Kidney capillary endothelial cell (primary cell): ENCODE data around the gene OR5AU1.
A peak's percentile ranks its signal among the peaks of the same experiment; 100 is the strongest.

Source experiments
- DNase-seq: peaks from one replicate; pipeline ENCODE4 v3.0.0-alpha.2; 2018; ENCODE audit warnings: low spot score

OR5AU1 gene

GRCh38 chr14:21155963-21156362, at the start of gene OR5AU1:
TSS of gene OR5AU1 (minus strand) at chr14:21156063. CDS start at chr14:21155872, 191 bp downstream.
- DNase-seq: no peak

- no peak for DNase-seq
Observed at GRCh38 chr14:21205026-21205677, 49.3 kb upstream of the OR5AU1 start.

- no peak for DNase-seq
Observed at GRCh38 chr14:21204167-21205025, 48.5 kb upstream of the OR5AU1 start.

- no peak for DNase-seq
Observed at GRCh38 chr14:21203470-21204166, 47.8 kb upstream of the OR5AU1 start.

GRCh38 chr14:21202463-21203358, 46.8 kb upstream of the OR5AU1 start:
- DNase-seq: no peak

GRCh38 chr14:21201732-21202462, 46.0 kb upstream of the OR5AU1 start:
- DNase-seq: no peak

- DNase-seq: no peak
Observed at GRCh38 chr14:21200752-21201461, 45.0 kb upstream of the OR5AU1 start.

- no peak for DNase-seq
Observed at GRCh38 chr14:21199611-21200560, 44.0 kb upstream of the OR5AU1 start.

- DNase-seq: no peak
Observed at GRCh38 chr14:21197418-21198205, 41.7 kb upstream of the OR5AU1 start.

- DNase-seq: no peak
Observed at GRCh38 chr14:21194597-21194996, 38.7 kb upstream of the OR5AU1 start.

GRCh38 chr14:21192875-21193535, 37.1 kb upstream of the OR5AU1 start:
- DNase-seq: no peak

- no peak for DNase-seq
Observed at GRCh38 chr14:21192447-21192822, 36.6 kb upstream of the OR5AU1 start.

- DNase-seq: peak; percentile 13
Observed at GRCh38 chr14:21191809-21192446, 36.1 kb upstream of the OR5AU1 start.

- no peak for DNase-seq
Observed at GRCh38 chr14:21191261-21191808, 35.5 kb upstream of the OR5AU1 start.

- no peak for DNase-seq
Observed at GRCh38 chr14:21185491-21185890, 29.6 kb upstream of the OR5AU1 start.

GRCh38 chr14:21184254-21184653, 28.4 kb upstream of the OR5AU1 start:
- DNase-seq: no peak

- no peak for DNase-seq
Observed at GRCh38 chr14:21182166-21182565, 26.3 kb upstream of the OR5AU1 start.
